ENCODE results near the gene CLCN5.
A peak's percentile ranks its signal among the peaks of the same experiment; 100 is the strongest.

The CLCN5 gene

GRCh38 chrX:49922291-49923241, at the start of gene CLCN5:
TSS of gene CLCN5 (plus strand) at chrX:49922596. CDS start at chrX:49925299, 2,703 bp downstream.
- Mint-ChIP-seq H3K4me1 (ENCODE audit: low read depth) (peaks cover 13% of the 10 kb centered on the region), H3K9me3 (no peaks in the 10 kb centered on the region), H3K27me3 (ENCODE audit: low read depth) (no peaks in the 10 kb centered on the region), H3K27ac (peak within 1 kb of the TSS; percentile 55), H3K36me3 (ENCODE audit: low read depth) (peaks cover 7% of the 10 kb centered on the region), H3K4me3 (peak within 1 kb of the TSS; percentile 71)

GRCh38 chrX:49876750-49877149, 45.6 kb upstream of the CLCN5 start:
- H3K9me3 Mint-ChIP-seq, result no peaks in the 10 kb centered on the region
- H3K4me1 Mint-ChIP-seq (ENCODE audit: low read depth), result peaks cover 12% of the 10 kb centered on the region
- no peak overlapping the region for H3K4me3 Mint-ChIP-seq
- H3K27me3 Mint-ChIP-seq (ENCODE audit: low read depth), result peaks cover 3% of the 10 kb centered on the region
- no peaks in the 10 kb centered on the region for H3K36me3 Mint-ChIP-seq (ENCODE audit: low read depth)
- no peak overlapping the region for H3K27ac Mint-ChIP-seq

- Mint-ChIP-seq H3K4me1 (ENCODE audit: low read depth) (peaks cover 14% of the 10 kb centered on the region), H3K36me3 (ENCODE audit: low read depth) (no peaks in the 10 kb centered on the region), H3K9me3 (no peaks in the 10 kb centered on the region), H3K27ac (no peak overlapping the region), H3K27me3 (ENCODE audit: low read depth) (peaks cover 3% of the 10 kb centered on the region), H3K4me3 (peak overlapping the region; percentile 4)
Observed at GRCh38 chrX:49877397-49878101, 44.8 kb upstream of the CLCN5 start.

GRCh38 chrX:49878128-49878833, 44.1 kb upstream of the CLCN5 start:
- H3K27ac Mint-ChIP-seq, result no peak overlapping the region
- H3K9me3 Mint-ChIP-seq, result no peaks in the 10 kb centered on the region
- peaks cover 3% of the 10 kb centered on the region for H3K27me3 Mint-ChIP-seq (ENCODE audit: low read depth)
- H3K4me1 Mint-ChIP-seq (ENCODE audit: low read depth), result peaks cover 14% of the 10 kb centered on the region
- H3K4me3 Mint-ChIP-seq, result peak overlapping the region; percentile 70
- no peaks in the 10 kb centered on the region for H3K36me3 Mint-ChIP-seq (ENCODE audit: low read depth)

GRCh38 chrX:49878834-49879655, 43.4 kb upstream of the CLCN5 start, which contains the start of gene USP27X:
TSS of gene USP27X (plus strand) at chrX:49879484. CDS start at chrX:49880308, 824 bp downstream.
- peak within 1 kb of the TSS; percentile 63 for H3K27ac Mint-ChIP-seq
- H3K9me3 Mint-ChIP-seq, result no peaks in the 10 kb centered on the region
- H3K27me3 Mint-ChIP-seq (ENCODE audit: low read depth), result peaks cover 3% of the 10 kb centered on the region
- H3K4me1 Mint-ChIP-seq (ENCODE audit: low read depth), result peaks cover 14% of the 10 kb centered on the region
- H3K4me3 Mint-ChIP-seq, result peak within 1 kb of the TSS; percentile 80
- H3K36me3 Mint-ChIP-seq (ENCODE audit: low read depth), result no peaks in the 10 kb centered on the region

- Mint-ChIP-seq H3K4me3 (peak overlapping the region; percentile 80), H3K4me1 (ENCODE audit: low read depth) (peaks cover 14% of the 10 kb centered on the region), H3K36me3 (ENCODE audit: low read depth) (no peaks in the 10 kb centered on the region), H3K27ac (peak overlapping the region; percentile 49), H3K9me3 (no peaks in the 10 kb centered on the region), H3K27me3 (ENCODE audit: low read depth) (peaks cover 3% of the 10 kb centered on the region)
Observed at GRCh38 chrX:49879656-49880277, 42.6 kb upstream of the CLCN5 start.

- no peaks in the 10 kb centered on the region for H3K27me3 Mint-ChIP-seq (ENCODE audit: low read depth)
- H3K4me1 Mint-ChIP-seq (ENCODE audit: low read depth), result peaks cover 14% of the 10 kb centered on the region
- H3K4me3 Mint-ChIP-seq, result no peak overlapping the region
- H3K27ac Mint-ChIP-seq, result no peak overlapping the region
- no peaks in the 10 kb centered on the region for H3K36me3 Mint-ChIP-seq (ENCODE audit: low read depth)
- no peaks in the 10 kb centered on the region for H3K9me3 Mint-ChIP-seq
Observed at GRCh38 chrX:49880668-49881067, 41.7 kb upstream of the CLCN5 start.

GRCh38 chrX:49884290-49884862, 38.0 kb upstream of the CLCN5 start:
- H3K36me3 Mint-ChIP-seq (ENCODE audit: low read depth), result no peaks in the 10 kb centered on the region
- H3K4me1 Mint-ChIP-seq (ENCODE audit: low read depth), result peaks cover 8% of the 10 kb centered on the region
- no peak overlapping the region for H3K4me3 Mint-ChIP-seq
- H3K9me3 Mint-ChIP-seq, result no peaks in the 10 kb centered on the region
- H3K27me3 Mint-ChIP-seq (ENCODE audit: low read depth), result no peaks in the 10 kb centered on the region
- H3K27ac Mint-ChIP-seq, result no peak overlapping the region

- Mint-ChIP-seq H3K4me3 (no peak overlapping the region), H3K36me3 (ENCODE audit: low read depth) (peaks cover 6% of the 10 kb centered on the region), H3K9me3 (peaks cover 10% of the 10 kb centered on the region), H3K4me1 (ENCODE audit: low read depth) (no peaks in the 10 kb centered on the region), H3K27me3 (ENCODE audit: low read depth) (peaks cover 3% of the 10 kb centered on the region), H3K27ac (no peak overlapping the region)
Observed at GRCh38 chrX:49892542-49892941, 29.9 kb upstream of the CLCN5 start.

- H3K4me3 Mint-ChIP-seq, result no peak overlapping the region
- peaks cover 6% of the 10 kb centered on the region for H3K36me3 Mint-ChIP-seq (ENCODE audit: low read depth)
- H3K27ac Mint-ChIP-seq, result no peak overlapping the region
- H3K4me1 Mint-ChIP-seq (ENCODE audit: low read depth), result no peaks in the 10 kb centered on the region
- peaks cover 5% of the 10 kb centered on the region for H3K27me3 Mint-ChIP-seq (ENCODE audit: low read depth)
- H3K9me3 Mint-ChIP-seq, result peaks cover 10% of the 10 kb centered on the region
Observed at GRCh38 chrX:49896951-49897350, 25.4 kb upstream of the CLCN5 start.

- peaks cover 6% of the 10 kb centered on the region for H3K36me3 Mint-ChIP-seq (ENCODE audit: low read depth)
- H3K9me3 Mint-ChIP-seq, result peaks cover 10% of the 10 kb centered on the region
- no peak overlapping the region for H3K27ac Mint-ChIP-seq
- H3K4me1 Mint-ChIP-seq (ENCODE audit: low read depth), result no peaks in the 10 kb centered on the region
- peaks cover 3% of the 10 kb centered on the region for H3K27me3 Mint-ChIP-seq (ENCODE audit: low read depth)
- no peak overlapping the region for H3K4me3 Mint-ChIP-seq
Observed at GRCh38 chrX:49901048-49901447, 21.3 kb upstream of the CLCN5 start.

GRCh38 chrX:49910344-49910743, 12.1 kb upstream of the CLCN5 start:
- Mint-ChIP-seq H3K4me1 (ENCODE audit: low read depth) (peaks cover 10% of the 10 kb centered on the region), H3K4me3 (no peak overlapping the region), H3K9me3 (no peaks in the 10 kb centered on the region), H3K27me3 (ENCODE audit: low read depth) (no peaks in the 10 kb centered on the region), H3K36me3 (ENCODE audit: low read depth) (no peaks in the 10 kb centered on the region), H3K27ac (no peak overlapping the region)

- no peak overlapping the region for H3K4me3 Mint-ChIP-seq
- H3K36me3 Mint-ChIP-seq (ENCODE audit: low read depth), result no peaks in the 10 kb centered on the region
- no peak overlapping the region for H3K27ac Mint-ChIP-seq
- H3K4me1 Mint-ChIP-seq (ENCODE audit: low read depth), result peaks cover 10% of the 10 kb centered on the region
- no peaks in the 10 kb centered on the region for H3K27me3 Mint-ChIP-seq (ENCODE audit: low read depth)
- H3K9me3 Mint-ChIP-seq, result no peaks in the 10 kb centered on the region
Observed at GRCh38 chrX:49912086-49912485, 10.3 kb upstream of the CLCN5 start.
